HG03457 (cell line): ENCODE results near the gene VSIR.

ENCODE experiments used
- ATAC-seq: cut with Tn5 transposase; IDR thresholded peaks from one replicate; pipeline ENCODE4 v1.9.1; 2021; ENCODE audit warnings: moderate number of reproducible peaks; ENCODE audit not compliant: unreplicated experiment

VSIR gene

DNA sequence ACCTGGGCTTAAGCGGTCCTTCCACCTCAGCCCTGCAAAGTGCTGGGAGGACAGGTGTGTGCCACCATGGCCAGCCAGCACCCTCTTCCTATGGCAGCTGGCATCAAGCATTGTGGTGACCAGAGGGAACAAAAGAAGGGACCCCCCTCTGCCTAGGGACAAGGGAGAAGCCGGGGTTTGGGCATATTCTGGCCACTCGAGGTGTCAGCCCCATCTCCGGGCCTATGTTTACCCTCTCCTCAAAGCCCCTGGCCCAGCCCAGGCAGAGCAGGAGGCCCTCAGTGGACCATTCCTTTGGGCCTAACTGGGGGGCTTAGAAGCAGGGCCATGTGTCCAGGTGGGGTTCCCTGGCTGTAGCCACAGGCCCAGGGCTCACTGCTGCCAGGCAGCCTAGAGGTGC is 23.9 kb downstream of the VSIR start:
- ATAC-seq: no peak

GRCh38 chr10:71748671-71749191 is 24.6 kb downstream of the VSIR start:
- ATAC-seq: no peak

DNA sequence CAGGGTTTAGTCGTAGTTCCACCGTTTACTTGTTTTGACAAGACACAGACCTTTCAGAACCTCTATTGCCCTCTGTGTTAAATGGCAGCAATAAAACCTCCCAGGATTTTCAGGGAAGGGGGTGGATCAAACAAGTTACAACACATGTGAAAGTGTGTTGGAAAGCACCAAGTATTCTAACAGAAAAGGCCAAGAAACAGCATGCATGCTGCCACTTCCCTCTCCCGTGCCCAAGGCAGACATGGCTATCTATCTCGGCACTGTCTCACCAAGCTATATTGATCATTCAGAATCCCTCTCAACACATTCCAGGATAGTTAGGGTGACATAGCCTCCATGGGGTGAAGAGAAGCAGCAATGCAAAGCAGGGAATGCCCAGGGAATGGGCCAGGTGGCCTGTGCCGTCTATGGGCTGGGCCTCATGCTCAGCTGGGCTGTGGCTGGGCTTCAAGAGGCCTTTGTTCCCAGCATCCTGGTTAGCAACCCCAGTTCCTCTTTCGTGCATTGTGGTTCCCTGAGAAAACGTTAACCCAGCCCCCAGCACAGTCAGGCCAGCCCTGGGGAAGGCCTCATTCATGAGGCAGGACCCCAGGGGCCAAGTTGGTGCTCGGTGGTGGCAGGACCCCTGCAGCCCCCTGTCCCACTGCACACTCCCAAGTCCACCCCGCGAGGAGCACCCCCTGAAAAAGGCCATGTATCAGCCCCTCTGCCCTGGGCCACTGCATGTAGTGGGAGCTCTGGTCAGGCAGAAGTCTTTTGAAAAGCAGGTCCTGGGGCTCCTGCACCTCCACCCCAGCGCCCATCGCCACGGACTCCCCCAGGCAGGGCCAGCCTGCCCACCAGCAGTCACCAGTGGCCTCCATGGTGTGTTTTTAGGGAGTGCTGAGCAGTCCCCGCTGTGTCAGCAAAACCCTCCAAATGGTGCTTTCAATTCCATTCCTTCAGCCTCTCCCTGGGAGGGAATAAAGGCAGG is 25.5 kb downstream of the VSIR start:
- ATAC-seq: no peak

DNA sequence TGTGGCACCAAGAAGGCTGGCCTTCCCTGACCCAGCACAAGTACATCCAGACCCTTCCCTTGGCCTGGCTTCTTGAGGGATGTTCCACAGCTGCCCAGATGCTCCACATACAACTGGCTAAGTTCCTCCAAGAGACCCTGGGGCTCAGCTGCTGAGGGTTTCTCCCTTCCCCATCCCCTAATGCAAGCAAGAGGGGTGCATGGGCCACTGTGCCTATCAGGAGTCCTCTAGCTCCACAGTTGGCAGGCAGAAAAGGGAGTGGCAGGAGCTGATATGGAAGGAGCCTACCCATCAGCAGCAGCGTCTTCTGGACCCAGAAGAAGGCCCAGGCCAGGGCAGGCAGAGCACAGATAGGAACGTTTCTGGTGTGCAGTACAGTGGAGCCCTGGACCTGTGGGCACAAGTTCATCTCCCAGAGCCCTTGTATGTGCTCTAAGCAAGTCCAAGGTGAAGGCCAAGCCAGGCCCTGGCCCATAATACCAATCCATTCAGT is 26.2 kb downstream of the VSIR start:
- no peak for ATAC-seq

- no peak for ATAC-seq
Observed at GRCh38 chr10:71746344-71747037, 26.8 kb downstream of the VSIR start.

DNA sequence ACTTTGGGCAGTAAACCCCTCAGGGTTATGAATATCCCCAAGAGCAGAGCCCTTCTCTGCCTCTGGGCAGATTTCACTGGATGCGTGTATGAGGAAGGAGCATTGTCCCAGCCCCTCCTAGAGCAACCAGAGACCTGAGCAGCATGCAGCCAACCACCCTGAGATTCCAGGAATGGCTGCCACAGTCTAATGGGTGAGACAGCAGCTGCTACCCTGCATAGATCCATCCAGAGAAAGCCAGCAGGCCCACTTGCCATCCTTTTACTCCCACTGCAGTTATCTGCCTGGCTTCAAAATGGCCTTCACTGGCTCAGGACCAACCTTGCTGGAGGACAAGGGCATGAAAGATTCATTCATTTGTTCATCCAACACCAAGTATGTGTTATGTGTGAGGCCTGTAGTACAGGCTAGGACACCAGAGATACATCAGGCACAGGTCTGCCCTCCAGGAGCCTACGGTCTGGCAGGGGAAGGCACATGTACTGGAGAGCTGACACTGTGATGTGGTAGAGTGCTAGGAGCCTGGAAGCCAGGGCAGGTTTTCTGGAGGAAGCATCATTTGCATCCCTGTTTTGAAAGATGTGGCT is 27.6 kb downstream of the VSIR start:
- no peak for ATAC-seq

DNA sequence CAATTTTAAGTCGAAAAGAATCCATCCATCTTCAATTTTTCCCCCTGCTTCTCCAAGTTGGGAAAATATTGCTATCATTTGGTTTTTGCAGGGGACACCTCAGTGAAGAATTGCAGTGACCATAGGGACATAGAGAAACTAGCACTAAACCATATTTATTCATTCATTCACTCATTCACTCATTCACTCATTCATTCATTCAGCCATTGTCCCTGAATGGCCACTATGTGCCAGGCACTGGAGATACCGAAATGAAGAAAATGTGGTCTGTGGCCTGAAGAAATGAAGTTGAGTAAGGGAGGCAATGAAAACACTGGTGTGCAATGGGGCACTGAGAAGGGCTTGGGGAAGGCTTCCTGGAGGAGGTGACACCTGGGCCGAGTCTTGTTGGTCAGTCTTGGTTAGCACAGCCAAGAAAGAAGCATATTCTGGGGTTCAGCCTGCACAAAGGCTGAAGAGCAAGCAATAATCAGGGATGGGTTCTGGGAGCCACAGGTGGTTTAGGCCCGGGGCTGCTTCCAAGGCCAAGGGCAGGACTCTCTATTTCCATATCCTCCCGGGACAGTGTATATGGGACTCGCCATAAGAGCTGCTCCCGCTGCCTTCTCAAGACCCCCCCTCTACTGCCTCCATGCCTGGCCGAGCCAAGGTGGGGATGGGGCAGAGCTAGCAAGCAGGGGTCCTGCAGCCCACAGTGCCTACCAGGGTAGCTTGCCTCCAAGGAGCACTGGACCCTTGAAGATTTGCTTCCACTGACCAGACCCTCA is 28.2 kb downstream of the VSIR start:
- no peak for ATAC-seq

- ATAC-seq: no peak
Observed at GRCh38 chr10:71743866-71744265, 29.5 kb downstream of the VSIR start.

DNA sequence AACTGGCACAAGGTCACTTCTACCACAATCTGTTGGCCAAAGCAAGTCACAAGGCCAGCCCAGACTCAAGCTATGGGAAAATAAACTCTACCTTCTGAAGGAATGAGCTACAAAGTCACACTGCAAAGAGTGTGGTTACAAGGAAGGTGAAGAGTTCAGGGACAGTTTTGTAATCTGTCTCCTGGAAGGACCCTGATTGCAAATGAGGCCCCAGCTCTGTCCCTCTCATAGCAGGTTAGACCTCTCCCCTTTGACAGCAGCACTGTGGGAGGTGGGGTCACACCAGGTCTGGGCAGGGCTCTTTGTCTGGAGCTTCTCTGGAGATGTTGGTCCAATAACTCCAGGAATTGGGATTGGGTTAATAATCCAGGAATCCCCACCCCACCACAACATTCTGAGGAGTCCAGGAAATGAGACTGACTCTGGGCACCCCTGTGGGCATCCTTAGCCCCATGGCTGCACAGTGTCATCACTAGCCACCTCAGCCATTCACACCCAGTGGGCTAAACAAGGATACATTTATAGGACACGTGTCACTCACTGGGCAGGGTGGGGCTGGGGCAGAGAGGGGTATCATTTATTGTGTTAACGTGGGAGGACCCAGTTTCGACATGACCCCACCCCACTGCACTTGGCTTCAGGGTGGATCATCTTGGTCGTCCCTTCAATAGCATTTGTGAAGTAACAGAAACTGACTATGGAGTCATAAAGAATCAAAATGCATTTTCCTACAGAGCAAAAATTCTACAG is 30.1 kb downstream of the VSIR start:
- ATAC-seq: no peak

DNA sequence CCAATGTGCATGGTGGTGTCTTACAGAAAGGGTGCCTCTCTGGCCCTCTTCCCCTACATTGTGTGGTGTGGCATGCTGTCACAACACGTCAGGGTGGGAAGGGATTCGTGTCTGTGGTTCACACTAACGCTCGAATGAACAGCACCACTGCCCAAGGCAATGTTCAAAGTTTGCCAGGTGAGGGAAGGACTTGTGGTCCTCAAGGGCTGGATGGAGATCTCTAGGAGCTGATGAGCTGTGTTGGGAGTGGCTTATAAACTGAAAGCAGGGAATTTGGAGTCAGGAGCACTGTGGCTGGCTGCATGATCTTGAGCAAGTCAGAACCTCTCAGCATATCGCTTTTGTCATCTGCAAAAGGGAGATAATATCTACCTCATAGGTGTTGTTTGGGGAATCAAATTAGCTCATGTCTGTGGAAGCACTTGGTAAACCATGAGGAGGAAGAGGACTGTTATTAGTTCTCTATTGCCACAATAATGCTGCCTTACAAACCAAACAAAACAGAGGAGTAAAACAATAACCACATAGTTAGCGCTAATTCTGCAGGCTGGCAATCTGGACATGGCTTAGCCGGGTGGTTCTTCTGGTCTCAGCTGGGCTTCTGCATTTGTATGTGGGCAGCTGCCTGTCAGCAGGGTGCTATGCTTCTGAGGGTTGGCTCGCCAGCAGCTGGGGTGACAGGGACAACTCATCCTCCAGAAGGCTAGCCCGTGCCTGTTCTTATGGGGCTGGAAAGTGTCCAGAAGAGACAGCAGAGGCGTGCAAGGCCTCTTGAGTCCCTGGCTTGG is 30.8 kb downstream of the VSIR start:
- no peak for ATAC-seq

GRCh38 chr10:71741671-71742070 is 31.6 kb downstream of the VSIR start:
- ATAC-seq: no peak

GRCh38 chr10:71741029-71741428 is 32.3 kb downstream of the VSIR start:
- no peak for ATAC-seq

DNA sequence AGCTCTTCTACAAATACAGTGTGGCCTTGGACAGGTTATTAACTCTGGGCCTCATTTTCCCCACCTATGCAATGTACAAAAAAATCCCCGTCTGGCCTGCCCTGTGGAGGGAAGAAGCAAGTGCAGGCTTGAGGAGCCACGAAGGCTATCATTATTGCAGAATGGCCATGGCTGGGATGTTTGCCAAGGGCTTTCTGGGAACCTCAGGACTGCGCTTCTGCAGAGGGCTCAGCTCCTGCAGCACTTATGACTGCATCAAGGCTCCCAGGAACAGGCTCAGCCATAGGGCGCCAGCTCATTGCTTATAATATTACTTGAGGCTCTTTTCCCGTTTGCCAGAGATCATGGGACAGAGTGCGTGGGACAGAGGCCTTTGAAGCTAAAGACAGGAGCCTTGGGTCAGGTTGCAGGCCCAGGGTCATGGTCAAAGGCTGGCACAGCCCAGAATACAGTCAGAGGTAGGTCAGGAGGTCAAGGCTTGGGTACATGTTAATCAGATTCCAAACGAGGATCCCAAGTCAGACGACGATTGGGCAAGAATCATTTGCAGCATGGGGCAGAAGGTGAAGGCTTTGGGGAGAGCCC is 33.2 kb downstream of the VSIR start:
- no peak for ATAC-seq

GRCh38 chr10:71739358-71739900 is 33.9 kb downstream of the VSIR start:
- no peak for ATAC-seq

DNA sequence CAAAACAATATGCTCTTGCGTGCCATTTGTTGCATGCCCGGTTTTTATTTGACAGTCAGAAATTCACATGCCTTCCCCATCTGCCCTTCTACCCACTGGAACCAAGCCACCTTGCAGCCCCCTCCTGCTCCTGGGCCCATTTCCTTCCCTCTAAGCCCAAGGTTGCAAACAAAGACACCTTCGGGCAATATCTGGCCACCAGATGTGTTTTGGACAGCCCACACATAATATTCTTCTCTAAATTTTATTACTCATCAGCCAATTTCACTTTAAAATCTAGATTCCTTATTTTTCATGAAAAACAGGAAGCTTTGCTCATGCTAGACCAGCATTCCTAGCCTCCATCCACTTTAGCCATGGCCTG is 35.5 kb downstream of the VSIR start:
- no peak for ATAC-seq

- ATAC-seq: no peak
Observed at GRCh38 chr10:71737001-71737833, 36.1 kb downstream of the VSIR start.

- no peak for ATAC-seq
Observed at GRCh38 chr10:71736570-71736952, 36.8 kb downstream of the VSIR start.
